Left cardiac atrium (tissue), 4 donors: Measurements from ENCODE around the gene HPS6. TPM values are rescaled to one million over a fixed set of nuclear protein-coding genes. Genes with fewer than 3 reads are reported as not detected.

Source experiments
- ATAC-seq, 2 donors: fragments of 200-7000 bp; cut with Tn5 transposase; one replicate each; pipeline ENCODE4 v1.9.1; 2020; ENCODE audit warnings: mild to moderate bottlenecking in 2 of 2, moderate library complexity in 2 of 2
- DNase-seq: peaks from one replicate; pipeline ENCODE4 v3.0.0-alpha.2; 2020
- intact Hi-C, 2 donors: fragments of 100-400 bp; cut with DNase I; formaldehyde crosslinking; loops; one replicate each; pipeline versions ENCODE4 v1.14.1 to v1.15.1; 2022 to 2023
- total RNA-seq, 2 donors: library from RNA; stranded (reverse); fragmentation: NEBNext Ultra II Directional; extraction: Animal tissue kit (Norgen Biotek cat#: 25700); gene quantifications; one replicate each; pipeline ENCODE4 v1.2.1, GENCODE V29; 2021
- donor health status: DM: no; HTN: yes; CAD: no.
- donor health status: DM: no; HTN: yes; CAD: no; lungs with severe emphysema.
- donor health status: DM: yes; HTN: yes; CAD: no.
- donor health status: Dilated cardiomyopathy.

The HPS6 gene
- total RNA-seq, 2 donors from 2014 or later: 10.1 to 12.1 TPM

DNA sequence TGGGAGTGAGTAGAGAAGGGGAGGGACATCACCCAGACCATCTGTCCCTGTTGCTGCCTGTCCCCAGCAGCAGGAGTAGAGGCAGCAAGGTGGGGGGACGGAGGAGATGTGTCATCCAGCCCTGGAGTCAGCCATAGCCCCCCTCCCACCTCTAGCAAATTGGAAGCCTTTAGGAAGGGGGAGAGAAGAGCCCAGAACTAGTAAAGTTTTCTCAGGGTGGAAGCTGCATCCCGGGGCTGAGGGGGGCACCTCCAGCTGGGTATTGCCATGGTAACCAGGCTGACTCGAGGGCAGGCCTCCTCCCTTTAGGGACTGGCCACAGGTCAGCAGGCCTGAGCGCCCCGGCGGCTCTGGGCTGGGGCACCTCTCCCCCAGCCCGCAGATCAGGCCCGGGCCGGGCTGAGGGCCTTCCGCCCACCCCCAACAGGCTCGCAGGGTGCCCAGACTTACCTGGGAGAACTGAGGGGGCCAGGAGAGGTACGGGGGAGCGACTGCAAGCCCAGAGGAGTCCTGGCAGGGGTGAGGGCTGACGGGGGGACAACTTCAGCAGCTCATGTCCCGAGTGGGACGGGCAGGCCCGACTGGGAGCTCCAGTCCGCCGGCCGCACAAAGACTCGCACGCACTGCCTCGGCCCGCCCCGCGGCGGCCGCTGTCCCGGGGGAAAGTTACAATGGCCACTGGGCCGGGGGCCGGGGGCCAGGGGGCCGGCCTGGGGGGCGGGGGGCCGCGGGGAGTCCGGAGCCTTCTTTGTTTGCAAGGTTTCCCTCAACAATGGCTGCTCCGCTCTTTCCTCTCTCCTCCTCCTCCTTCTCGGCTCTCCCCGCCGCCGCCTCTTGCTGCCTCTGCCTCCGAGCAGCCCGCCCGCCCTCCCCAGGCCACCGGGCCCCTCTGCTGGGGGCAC lies 49.1 kb downstream of the HPS6 start:
- intact Hi-C loops: no loop called here
- peak; percentile 33 for DNase-seq
- peak in 1 of 2 donors; percentile 12 for ATAC-seq

DNA sequence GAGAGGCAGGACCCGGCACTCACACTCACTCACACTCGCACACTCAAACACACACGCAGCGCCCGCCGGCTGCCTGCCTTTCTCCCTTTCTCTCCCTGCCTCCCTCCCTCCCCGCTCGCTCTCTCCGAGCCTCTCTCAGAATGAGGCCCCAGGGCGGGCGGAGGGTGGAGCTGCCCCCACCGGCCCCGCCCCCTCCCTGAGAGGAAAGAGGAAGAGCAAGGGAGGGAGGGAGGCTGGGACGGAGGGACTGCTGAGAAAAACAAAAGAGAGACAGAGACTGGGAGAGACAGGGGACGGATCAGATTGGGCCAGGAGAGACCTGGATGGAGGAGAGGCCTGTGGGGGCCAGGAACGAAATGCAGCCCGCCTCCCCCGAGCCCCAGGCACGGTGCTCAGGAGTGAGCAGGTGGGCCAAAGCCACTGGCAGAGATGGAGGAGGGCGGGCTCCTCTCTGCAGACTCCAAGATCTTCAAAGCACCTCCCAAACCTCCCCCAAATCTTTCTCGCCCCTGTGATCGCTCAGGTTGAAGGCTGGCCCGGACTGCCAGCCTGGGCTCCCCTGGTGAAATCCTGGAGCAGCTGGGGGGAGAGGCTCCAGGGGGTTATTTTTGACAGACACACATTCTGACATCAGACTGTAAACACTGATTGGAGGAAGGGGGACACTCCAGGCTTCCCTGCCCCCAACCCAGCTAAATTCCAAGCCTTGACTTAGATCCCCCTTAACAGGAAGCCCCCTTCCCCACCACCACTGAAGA lies 49.9 kb downstream of the HPS6 start:
- intact Hi-C loops: loop anchor here in 1 of 2 donors (5.0 kb wide), 1 partner anchor 43 kb away; no protein-coding TSS in a partner anchor
- ATAC-seq: peak; percentile 75 to 89
- DNase-seq: peak; percentile 89

DNA sequence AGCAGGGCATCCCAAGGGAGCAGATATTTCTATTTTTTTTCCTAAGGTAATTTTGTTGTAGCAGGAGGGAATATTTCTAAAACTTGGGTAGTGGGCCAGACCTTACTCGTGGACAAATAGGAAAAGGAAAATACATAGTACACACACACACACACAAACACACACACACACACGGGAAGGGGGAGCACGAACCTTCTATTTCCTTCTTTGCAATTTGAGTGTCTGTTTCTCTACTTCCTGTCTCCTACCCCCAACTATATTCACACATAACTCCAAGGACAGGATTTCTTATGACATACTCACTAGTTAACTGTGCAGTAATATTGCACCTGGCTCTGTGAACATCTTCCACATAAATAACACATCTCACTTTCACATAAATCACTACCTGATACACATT lies 50.6 kb downstream of the HPS6 start:
- ATAC-seq: no peak
- no peak for DNase-seq
- intact Hi-C loops: loop anchor here in 1 of 2 donors (5.0 kb wide), 1 partner anchor 43 kb away; no protein-coding TSS in a partner anchor

DNA sequence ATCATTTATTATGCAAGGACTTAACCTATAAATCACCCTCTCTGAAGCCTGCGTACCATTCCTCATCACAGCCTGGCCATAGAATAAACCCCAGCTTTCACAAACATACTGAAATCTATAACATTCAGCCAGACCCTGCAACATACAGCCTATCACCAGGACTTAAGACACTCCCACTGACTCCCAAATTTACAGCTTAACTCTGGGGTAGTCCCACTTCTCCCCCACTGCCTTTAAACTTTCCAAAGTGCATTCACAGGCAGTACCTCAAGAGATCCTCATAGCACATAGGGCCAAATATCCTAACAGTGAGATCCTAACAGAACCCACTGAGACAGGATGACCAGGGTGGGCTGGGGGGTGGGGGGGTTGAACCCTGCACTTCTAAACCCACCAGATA lies 51.5 kb downstream of the HPS6 start:
- intact Hi-C loops: loop anchor here in 1 of 2 donors (5.0 kb wide), 1 partner anchor 44 kb away; no protein-coding TSS in a partner anchor
- DNase-seq (no peak), ATAC-seq (no peak)

Other genes with a start within 250 kb of the HPS6 start
- gene OGA, start 246.9 kb upstream of the HPS6 start, total RNA-seq: 10 to 100 TPM; 70.4 to 71.4 TPM
- gene KCNIP2, start 221.5 kb upstream of the HPS6 start, total RNA-seq: 100 to 1,000 TPM; 335 to 369 TPM
- 10 to 100 TPM; 28.8 to 33.7 TPM for gene ARMH3, start 9.2 kb upstream of the HPS6 start, total RNA-seq
- gene LDB1, start 55.0 kb downstream of the HPS6 start, total RNA-seq: 10 to 100 TPM; 44.3 to 48.6 TPM
- gene PPRC1, start 67.7 kb downstream of the HPS6 start, total RNA-seq: 10 to 100 TPM; 11.2 to 29.5 TPM
- gene NOLC1, start 87.0 kb downstream of the HPS6 start, total RNA-seq: 10 to 100 TPM; 26.3 to 37.6 TPM
- gene ELOVL3, start 160.9 kb downstream of the HPS6 start, total RNA-seq: 1 to 10 TPM in 1 of 2 donors, not detected in 1; 1.3 TPM
- gene PITX3, start 176.2 kb downstream of the HPS6 start, total RNA-seq: not detected
- 10 to 100 TPM; 27.6 to 32.4 TPM for gene GBF1, start 180.2 kb downstream of the HPS6 start, total RNA-seq